Stromal cell of bone marrow (primary cell): ENCODE results near the gene NCOA6.

ENCODE experiments used
- DNase-seq: peaks from one replicate; pipeline ENCODE4 v3.0.0-alpha.2; 2012; ENCODE audit warnings: low read depth

The NCOA6 gene

GRCh38 chr20:34825530-34826362 lies at the start of gene NCOA6:
TSS of gene NCOA6 (minus strand) at chr20:34825651. CDS start at chr20:34782355, 43,296 bp downstream.
- peak; percentile 57 for DNase-seq

GRCh38 chr20:34874094-34874654 lies 48.7 kb upstream of the NCOA6 start:
- DNase-seq = peak; percentile 80

- DNase-seq = no peak
Measured at GRCh38 chr20:34873583-34874093, 48.2 kb upstream of the NCOA6 start.

GRCh38 chr20:34872622-34873224 lies 47.3 kb upstream of the NCOA6 start, which contains the start of gene GGT7:
TSS of gene GGT7 (minus strand) at chr20:34872856. CDS start at chr20:34872815, 41 bp downstream.
- DNase-seq = peak; percentile 35

GRCh38 chr20:34871966-34872621 lies 46.6 kb upstream of the NCOA6 start:
- DNase-seq = no peak

GRCh38 chr20:34871320-34871926 lies 46.0 kb upstream of the NCOA6 start:
- no peak for DNase-seq

GRCh38 chr20:34864216-34864615 lies 38.8 kb upstream of the NCOA6 start:
- no peak for DNase-seq

GRCh38 chr20:34863421-34863965 lies 38.0 kb upstream of the NCOA6 start:
- no peak for DNase-seq

GRCh38 chr20:34862724-34863123 lies 37.3 kb upstream of the NCOA6 start:
- DNase-seq = no peak

- no peak for DNase-seq
Measured at GRCh38 chr20:34861386-34862084, 36.1 kb upstream of the NCOA6 start.

- no peak for DNase-seq
Measured at GRCh38 chr20:34859826-34860545, 34.5 kb upstream of the NCOA6 start.

- no peak for DNase-seq
Measured at GRCh38 chr20:34859367-34859766, 33.9 kb upstream of the NCOA6 start.

GRCh38 chr20:34852298-34852697 lies 26.8 kb upstream of the NCOA6 start:
- DNase-seq = no peak

- no peak for DNase-seq
Measured at GRCh38 chr20:34850969-34851368, 25.5 kb upstream of the NCOA6 start.

GRCh38 chr20:34849778-34850177 lies 24.3 kb upstream of the NCOA6 start:
- no peak for DNase-seq

GRCh38 chr20:34848597-34848996 lies 23.1 kb upstream of the NCOA6 start:
- DNase-seq = no peak

- no peak for DNase-seq
Measured at GRCh38 chr20:34843421-34843820, 18.0 kb upstream of the NCOA6 start.

GRCh38 chr20:34842143-34842542 lies 16.7 kb upstream of the NCOA6 start:
- DNase-seq = no peak

- no peak for DNase-seq
Measured at GRCh38 chr20:34834459-34834893, 9.0 kb upstream of the NCOA6 start.

GRCh38 chr20:34831936-34832335 lies 6.5 kb upstream of the NCOA6 start:
- DNase-seq = no peak
